Stimulated activated CD4-positive, alpha-beta T cell treated with anti-CD3 and anti-CD28 coated beads, TNF-alpha, amount 100 ng/mL, for 4 hours (primary cell): ENCODE measurements around the gene FADD.

Experiments
- DNase-seq, 3 experiments: peaks; one replicate each; pipeline ENCODE4 v3.0.0-alpha.2; 2020; ENCODE audit warnings: low read depth in 3 of 3

FADD gene, protein sequence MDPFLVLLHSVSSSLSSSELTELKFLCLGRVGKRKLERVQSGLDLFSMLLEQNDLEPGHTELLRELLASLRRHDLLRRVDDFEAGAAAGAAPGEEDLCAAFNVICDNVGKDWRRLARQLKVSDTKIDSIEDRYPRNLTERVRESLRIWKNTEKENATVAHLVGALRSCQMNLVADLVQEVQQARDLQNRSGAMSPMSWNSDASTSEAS

DNA sequence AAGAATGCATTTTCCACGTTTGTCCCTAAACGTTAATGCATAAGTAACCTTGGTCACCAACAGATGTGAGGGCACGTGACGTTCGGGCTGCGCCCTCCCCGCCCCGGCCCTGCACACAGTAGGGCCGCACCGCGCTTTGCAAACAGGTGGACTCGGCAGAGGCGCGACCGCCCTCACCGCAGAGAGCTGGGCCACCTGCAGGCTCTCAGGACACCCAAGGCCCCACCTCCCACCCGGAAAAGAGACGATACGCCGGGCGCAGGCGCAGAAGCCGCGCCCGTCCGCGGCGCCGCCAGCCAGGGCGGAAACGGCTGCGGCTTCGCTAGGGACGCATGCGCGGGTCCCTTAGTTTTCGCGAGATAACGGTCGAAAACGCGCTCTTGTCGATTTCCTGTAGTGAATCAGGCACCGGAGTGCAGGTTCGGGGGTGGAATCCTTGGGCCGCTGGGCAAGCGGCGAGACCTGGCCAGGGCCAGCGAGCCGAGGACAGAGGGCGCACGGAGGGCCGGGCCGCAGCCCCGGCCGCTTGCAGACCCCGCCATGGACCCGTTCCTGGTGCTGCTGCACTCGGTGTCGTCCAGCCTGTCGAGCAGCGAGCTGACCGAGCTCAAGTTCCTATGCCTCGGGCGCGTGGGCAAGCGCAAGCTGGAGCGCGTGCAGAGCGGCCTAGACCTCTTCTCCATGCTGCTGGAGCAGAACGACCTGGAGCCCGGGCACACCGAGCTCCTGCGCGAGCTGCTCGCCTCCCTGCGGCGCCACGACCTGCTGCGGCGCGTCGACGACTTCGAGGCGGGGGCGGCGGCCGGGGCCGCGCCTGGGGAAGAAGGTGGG is at the start of gene FADD:
Gene FADD, plus strand, starts transcription at position 377 of the 831 bp plus-strand sequence. Its CDS starts 164 bp downstream, at position 541.
- DNase-seq: peak; percentile 79 to 83 (median 83)

DNA sequence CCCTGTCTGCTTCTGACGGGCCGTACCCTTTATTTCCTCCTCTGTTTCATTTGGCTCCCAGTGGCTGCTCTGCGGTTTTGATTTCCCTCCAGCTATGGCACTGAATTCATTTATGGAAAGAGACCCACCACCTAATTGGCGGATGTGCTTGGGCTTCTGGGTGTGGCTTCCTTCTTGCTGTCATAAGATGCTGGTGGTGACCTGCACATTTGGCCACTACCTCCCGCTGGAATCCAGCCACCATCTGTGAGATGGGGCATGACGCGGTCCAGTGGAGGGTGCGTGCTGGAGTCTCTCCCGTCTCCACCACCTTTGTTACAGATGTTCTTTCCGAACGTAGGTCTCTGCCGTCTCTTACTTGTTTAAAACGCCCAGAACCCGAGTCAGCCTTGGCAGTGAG is 47.7 kb upstream of the FADD start:
- no peak for DNase-seq

DNA sequence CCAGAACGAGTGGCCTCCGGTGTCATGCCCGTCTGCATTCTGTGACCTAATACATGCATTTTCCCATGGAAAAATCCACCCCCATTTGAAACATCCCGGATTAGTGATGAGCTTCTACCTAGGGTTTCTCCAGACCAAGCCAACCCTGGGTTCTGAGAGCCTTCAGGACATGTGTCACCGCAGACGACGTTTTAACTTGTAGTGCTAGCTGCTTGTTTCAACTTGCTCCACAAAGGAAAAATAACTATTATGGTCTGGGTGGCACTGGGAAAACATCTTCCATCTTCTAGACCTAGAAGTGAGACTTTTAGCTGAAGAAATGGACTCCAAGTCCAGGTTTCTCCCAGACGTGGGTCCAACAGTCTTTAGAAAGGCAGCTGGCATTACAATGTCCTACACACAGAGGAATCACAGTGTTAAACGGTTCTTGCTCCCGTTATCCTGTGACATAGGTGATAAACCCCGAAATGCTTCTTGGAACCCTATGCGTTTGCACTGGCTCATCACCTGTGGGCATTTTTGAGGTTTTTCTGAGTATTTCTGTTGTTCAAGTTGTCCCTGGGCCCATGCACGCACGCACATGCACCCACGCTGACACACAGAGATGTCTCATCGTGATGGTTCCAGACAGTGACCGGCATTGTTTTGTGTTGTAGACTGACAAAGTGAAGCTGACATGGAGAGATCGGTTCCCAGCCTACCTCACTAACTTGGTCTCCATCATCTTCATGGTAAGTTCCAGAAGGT is 46.6 kb upstream of the FADD start:
- no peak for DNase-seq

DNA sequence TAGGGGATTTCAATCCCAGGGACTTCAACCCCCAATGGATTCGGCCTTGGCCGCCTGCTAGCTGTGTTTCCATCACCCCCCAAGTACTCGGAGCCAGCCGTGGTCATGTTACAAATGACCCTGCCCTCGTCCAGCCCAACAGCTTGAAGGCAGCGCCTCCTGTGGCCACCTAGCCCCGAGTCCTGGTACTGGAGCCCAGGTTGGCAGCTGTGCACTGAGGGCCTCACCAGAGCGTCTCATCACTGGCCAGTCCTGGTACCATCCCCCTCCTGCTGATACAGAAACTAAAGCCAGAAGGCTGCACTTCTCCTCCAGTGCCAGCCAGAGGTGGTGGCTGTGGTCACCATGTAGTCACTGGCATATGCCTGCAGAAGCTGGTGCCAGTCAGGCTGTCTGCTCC is 44.9 kb upstream of the FADD start:
- DNase-seq: no peak

DNA sequence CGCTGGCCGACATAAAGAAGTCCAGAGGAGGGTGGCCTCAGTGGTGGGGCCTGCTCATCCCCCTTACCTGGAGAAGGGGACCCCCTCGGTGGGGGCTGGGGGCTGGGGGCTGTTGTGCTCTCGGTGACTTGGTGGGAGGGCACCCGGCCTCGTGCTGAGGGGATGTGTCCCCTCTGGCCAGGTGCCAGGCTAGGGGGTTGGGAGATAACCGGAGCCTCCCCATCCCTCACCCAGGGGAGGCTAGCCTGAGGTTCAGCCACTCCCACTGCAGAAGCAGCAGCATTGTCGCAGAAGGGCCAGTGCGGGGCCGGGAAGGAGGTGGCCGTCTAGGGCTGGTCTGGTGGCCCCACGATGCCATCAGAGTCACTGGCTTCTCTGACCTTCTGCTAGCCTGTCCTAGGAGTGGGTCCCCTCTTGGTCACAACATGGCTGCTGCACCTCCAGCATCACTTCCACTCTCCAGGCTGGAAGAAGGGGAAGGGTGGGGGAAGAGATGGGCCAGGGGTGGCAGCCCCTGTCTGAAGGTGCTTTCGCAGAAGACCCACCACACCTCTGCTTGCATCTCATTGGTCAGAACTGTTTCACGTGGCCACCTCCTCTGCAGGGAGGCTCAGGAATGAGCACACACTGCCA is 44.2 kb upstream of the FADD start:
- DNase-seq: no peak

DNA sequence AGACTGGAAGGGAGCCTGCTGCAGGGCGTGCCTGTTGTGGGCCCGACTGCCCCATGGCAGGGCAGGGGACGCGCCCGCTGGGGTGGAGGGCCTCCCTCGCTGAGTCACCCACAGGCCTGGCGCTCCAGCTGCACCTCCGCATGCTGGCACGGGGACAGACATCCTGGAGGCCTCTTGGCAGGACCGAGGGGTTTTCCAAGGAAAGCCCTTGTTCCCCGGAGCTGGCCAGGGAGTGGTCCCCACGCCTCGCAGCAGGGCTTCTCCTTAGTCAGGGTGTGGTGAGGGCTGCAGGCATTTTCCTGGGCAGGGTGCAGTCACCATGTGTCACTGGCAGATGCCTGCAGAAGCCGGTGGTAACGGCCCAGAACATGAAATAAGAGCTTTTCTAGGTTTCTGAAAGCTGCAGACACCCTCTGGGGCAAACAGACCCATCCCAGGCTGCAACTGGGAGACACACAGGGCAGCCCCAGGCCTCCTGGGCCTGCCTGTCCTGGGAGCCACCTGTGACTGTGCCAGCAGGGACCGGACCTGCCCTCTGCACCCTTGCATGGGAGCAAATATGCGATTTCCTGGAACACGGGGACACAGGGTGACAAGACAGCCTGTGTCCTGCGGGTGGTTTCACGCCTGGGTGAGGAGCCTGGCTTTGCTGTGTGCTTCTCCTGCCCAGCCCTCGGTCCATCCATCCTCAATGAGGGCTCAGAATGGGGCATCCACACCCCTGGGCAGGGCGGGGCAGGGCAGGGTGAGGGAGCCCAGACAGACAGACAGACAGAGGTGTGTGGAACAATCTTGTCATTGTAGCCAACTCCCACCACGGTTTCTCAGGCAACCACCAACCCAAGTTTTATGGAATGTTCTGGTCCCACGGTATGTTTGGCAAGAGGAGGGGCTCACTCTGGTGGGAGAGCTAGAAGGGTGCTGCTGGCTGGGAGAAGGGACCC is 43.2 kb upstream of the FADD start:
- DNase-seq: no peak

DNA sequence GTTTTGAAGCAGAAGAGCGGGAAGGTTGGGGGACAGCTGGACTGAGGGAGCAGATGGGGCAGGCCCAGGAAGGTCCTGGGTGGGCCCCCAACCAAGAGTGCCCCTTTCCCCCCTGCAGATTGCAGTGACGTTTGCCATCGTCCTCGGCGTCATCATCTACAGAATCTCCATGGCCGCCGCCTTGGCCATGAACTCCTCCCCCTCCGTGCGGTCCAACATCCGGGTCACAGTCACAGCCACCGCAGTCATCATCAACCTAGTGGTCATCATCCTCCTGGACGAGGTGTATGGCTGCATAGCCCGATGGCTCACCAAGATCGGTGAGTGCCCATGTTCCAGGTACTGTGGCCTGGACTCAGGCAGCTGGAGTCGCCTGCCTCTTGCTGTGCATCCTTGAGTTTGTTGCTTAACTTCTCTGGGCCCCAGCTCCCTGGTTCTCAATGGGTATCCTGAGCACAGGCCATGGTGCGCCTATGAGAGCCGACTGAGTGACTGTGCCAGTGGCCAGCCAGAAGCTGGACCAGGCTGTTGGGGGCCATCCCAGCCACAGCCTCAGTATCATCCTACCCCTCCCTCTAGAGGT is 42.0 kb upstream of the FADD start:
- no peak for DNase-seq

DNA sequence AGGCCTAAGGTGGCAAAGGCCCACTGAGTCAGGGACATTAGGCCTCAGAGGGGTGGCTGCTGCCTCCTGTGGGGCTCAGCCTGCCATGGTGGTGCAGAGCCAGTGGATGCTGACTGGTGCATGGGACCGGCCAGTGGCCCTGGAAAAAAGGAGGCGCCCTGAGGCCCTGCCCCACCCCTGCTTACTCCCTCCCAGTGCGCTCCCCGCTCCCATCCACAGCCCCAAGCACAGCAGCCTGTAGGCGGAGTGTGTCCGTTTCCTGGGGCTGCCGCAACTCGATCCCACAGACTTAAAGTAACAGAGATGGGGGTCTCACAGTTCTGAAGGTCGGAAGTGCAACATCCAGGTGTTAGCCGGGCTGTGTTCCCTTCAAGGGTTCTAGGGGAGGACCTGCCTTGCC is 38.4 kb upstream of the FADD start:
- DNase-seq: no peak

DNA sequence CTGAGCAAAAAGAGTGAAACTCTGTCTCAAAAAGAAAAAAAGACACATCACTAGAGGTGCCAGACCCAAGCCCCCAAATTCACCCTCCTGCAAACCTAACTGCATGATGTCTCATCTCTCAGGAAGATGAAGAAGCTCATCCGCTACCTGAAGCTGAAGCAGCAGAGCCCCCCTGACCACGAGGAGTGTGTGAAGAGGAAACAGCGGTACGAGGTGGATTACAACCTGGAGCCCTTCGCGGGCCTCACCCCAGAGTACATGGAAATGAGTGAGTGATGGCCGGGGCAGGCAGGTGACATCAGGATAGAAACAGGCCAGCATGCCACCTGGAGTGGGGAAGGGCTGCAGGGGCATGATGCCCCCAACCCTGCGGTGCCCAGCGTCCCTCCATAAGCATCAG is 36.0 kb upstream of the FADD start:
- DNase-seq: no peak

DNA sequence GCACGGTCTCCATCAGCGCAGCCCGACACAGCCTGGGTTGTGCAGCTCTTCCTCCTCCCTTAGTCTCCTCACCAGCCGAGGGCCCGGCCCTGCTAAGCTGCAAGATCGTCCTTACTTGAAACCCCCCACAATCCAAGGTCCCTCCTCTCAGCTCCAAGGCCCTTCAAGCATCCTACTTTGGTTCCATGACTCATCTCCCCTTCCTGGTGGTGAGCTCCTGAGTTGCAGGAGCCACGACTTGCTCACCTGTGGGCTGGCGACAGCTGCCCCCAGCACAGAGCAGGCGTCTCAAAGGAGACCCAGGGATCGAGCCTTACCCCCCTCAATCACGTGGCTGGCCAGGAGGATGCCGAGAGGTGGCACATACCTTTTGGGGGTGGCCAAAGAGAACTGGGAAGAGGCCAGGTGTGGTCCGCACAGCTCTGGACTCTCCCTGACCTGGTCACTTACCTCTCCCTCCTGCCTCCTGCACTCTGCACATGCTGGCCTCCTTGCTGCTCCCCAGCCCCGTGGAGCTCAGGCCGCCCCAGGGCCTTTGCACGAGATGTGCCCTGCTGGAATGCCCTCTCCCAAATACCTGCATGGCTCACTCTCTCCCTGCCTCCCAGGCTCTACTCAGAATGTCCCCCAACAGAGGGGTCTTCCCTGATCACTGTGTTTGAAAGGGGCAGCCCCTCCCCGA is 35.2 kb upstream of the FADD start:
- no peak for DNase-seq

DNA sequence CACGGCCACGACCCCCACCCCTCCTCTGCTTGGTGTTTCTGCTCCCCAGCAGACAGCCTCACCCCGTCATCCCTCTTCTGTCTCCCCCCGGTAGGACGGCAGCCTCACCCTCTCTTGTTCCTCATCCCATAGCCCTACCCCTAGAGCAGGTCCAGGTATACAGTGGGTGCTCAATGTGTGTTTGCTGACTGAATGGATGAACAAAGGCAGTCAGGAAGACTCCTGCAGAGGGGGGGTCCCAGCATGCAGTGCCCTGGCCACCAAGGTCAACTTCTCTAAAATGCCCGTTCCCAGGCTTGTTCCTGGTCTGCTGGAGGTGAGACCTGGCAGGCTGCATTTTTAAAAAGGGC is 34.7 kb upstream of the FADD start:
- DNase-seq: no peak

DNA sequence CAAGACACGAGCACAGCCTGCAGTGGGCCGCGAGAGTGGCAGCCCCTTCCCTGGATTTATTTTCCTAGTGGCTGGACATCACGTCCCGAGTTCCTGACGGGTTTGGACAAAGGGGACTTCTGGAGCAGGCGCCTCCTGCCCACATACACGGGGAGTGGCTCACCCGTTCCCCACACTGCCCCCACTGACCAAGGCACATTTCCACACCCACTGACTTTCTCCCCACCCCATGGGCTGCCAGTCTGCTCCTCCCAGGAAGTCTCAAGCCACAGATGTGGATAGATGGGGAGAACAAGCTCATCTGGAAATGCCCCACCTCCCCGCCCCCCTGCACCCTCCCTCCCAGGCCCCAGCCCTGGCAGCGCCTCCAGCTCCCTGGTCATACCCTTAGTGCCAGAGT is 34.0 kb upstream of the FADD start:
- DNase-seq: no peak

DNA sequence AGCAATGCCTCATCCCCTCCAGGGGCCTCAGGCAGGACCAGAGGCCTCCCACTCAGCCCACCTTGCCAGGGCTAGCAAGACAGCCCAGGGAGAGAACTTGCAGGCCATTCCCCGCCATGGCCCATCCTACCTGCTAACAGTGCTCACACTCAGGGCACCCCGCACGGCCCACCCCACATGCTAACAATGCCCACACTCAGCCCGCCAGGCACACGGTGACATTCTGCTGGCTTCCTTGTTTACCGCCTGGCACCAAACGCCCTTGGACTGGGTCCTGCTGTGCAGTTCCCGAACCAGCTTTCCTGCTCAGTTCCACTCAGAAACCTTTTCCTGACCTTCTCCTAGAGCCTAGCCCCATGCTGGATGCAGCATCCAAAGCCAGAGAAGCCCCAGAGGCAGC is 33.5 kb upstream of the FADD start:
- no peak for DNase-seq

DNA sequence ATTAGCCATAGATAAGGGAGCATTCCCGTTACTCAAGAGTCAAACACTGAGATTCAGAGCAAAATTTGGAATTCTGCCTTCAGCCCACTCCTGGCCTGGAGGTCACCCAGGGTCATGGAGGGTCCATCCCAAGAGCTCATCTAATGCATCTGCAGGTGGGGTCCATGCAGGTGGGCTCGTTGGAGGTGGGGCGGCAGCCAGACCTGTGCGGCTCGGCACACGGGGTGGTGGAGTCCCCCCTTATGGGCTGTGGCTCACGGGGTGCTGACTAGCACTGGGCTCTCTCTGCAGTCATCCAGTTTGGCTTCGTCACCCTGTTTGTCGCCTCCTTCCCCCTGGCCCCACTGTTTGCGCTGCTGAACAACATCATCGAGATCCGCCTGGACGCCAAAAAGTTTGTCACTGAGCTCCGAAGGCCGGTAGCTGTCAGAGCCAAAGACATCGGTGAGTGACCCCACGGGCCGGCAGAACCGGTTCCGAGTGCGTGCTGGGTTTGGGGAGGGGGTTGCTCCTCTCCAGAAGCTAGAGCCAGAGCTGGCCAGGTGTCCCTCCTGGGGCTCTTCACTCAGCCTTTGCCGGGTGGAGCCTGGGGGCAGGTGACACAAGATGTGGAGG is 32.4 kb upstream of the FADD start:
- DNase-seq: no peak

DNA sequence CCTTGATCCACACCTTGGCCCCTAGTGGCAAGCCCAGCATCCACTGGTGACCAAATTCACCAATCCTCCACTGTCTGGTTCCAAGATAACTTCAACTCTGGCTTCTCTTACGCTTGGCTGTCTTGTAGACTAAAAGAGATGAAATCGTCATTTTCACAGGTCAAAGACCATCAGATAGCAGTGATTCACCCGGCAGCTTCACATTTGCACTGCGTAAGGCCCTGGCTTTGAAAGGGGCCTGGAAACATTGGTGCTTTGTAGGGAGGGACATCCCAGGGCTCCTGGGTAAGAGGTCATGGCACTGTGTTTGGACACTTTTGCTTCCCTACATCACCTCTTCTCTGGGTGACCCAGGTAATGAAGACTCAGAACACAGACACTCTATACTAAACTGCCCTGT is 30.1 kb upstream of the FADD start:
- DNase-seq: no peak

DNA sequence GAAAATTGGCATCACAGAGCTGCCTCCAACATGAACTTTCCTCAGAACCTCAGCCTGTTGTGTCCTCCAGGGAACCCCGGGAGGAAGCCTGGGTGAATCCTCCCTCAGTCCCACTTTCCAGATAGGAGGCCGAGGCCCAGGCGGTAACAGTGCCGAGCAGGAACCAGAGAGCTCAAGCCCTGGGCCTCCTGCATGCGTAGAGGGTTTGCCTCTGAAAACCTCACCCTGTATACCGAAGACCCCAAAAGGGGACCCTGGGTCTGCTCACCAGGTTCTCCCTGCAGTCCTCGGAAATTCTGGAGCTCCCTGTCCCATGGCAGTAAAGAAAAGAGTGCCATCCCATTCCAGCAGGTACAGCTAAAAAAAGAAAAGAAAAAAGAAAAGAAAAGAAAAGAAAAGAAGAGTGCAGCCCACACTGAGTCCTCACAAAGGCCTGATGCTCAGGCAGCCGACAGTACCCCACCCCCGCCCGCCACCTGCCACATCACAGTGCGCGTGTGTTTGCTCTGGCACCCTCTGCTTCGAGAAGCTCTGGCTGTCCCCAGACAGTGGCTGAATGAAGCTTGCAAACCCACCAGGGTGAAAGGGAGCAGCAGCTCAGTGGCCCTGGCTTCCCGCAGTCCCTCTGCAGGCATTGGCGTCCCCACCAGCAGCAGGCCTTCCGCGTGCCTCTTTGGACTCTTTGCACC is 28.4 kb upstream of the FADD start:
- DNase-seq: no peak

DNA sequence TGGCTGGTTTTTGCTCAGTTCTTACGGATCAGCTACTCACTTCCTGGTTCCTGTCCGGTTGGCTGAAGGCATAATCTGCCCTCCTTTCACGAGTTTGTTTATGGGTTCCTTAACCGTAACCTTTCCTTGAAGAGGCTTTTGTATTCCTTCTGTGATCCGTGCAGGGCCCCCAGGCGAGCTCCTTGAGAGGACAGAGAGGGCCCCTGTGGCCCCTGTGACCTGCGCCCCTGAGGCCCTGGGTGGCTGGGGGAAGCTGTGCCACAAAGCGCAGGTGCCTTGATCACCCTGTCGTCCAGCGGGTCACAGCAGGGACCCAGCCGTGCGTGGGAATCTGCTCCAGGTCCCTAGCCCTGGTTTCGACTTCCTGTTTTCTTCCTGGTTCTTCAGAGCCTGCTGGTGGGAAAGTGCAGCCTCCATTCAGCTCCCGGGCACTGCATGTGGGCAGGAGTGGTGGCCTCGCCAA is 27.8 kb upstream of the FADD start:
- DNase-seq: no peak

DNA sequence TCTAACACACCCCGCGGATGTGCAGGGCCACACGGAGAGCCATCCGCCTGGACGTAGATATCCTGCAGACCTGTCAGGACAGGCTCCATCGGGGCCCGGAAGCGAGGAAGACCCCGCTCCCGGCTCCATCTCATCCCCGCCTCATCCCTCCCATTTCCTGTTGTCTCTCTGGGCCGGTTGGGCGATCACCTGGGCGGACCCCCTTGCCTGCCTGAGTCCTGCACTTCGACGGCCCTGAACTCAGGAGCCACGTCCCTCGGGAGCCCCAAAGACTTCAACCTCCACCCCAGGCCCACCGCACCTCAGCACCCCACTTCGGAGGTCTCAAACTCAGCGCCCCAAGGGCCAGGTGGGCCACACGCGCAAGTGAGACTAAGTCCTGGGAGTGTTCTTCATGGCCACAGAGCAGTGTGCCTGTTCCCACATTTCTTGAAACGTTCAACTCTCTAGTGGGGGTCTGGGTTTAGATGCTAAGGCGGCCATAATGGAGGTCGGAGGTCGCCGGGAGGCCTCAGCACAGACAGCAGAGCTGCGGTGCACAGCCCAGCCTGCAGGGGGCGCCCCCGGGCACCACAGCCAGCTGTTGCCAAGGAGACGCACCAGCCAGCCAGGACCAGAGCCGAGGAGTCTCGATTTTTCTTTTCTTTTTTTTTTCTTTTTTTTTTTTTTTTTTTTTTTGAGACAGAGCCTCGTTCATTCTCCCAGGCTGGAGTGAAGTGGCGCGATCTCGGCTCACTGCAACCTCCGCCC is 26.0 kb upstream of the FADD start:
- peak in 2 of 3 experiments; percentile 7 to 26 for DNase-seq
